ENCODE measurements around the gene HTT.
A peak's percentile ranks its signal among the peaks of the same experiment; 100 is the strongest.

Gene HTT

GRCh38 chr4:3288571-3289094 lies 214.2 kb downstream of the HTT start:
- no peak for DNase-seq (ENCODE audit: low read depth)

- no peak for DNase-seq (ENCODE audit: low read depth)
These were observed 216.0 kb downstream of the HTT start for GRCh38 chr4:3290476-3290875.

GRCh38 chr4:3290889-3291321 lies 216.4 kb downstream of the HTT start:
- no peak for DNase-seq (ENCODE audit: low read depth)

- no peak for DNase-seq (ENCODE audit: low read depth)
These were observed 217.0 kb downstream of the HTT start for GRCh38 chr4:3291411-3291968.

GRCh38 chr4:3291969-3292570 lies 217.6 kb downstream of the HTT start:
- DNase-seq (ENCODE audit: low read depth), result no peak

GRCh38 chr4:3292571-3293400 lies 218.3 kb downstream of the HTT start, which contains the start of gene RGS12:
Gene RGS12, plus strand, starts transcription at chr4:3293021. Its CDS starts 23,150 bp downstream, at chr4:3316171.
- peak; percentile 81 for DNase-seq (ENCODE audit: low read depth)
